Measurements from ENCODE around the gene AOC2. TPM values are rescaled to one million over a fixed set of nuclear protein-coding genes. Genes with fewer than 3 reads are reported as not detected.
A peak's percentile ranks its signal among the peaks of the same experiment; 100 is the strongest.

Gene AOC2
- total and polyA plus RNA-seq, 2 of the 13 experiments (the other 11 are each of a cell fraction or from before 2014, with no cell fraction given) = 1.2 to 3.3 TPM

DNA sequence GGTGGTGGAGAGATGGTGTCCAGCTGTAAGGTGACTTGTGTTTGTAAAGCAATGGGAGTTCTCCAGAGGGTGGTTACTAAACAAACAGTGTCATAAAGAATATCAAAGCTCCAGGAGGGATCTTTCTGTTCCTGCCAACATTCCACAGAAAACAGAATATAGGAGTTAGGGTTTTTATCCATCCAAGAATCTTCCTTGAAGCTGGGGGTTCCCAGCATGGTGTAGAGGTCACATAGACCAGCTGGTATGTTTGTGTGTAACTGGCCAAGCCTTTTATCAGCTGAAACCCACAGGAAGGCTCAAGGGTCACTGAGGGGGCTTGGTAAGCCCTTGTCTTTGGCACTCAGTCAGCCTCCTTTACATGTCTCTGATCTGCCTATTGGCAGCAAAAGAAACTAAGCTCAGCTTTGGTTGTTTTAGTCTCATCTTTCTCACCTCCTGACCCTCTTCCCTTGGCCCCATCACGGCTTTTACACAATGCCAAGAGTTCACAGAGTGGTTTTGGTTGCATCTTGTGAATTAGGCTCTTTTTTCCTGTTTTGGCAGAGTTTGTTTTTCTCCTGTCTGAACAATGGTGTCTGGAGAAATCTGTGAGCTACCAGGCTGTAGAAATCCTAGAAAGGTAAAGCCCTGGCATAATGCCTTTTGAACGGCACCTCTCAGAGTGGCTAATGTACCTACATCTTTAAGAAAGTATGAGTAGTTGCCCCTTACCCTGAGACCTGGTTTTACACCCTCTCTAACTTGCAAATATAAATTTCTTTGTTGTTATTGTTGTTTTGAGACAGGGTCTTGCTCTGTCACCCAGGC is 41.1 kb upstream of the AOC2 start (continued):
- TF ChIP-seq REPIN1 (CRISPR knock-in tag; IDR thresholded peaks at IDR 0.05; ENCODE audit: borderline replicate concordance, low read depth) (peak; percentile 59; the same call in 1 of the 2 replicates), TBX2 (CRISPR knock-in tag; IDR thresholded peaks at IDR 0.05; ENCODE audit: borderline replicate concordance) (peak; percentile 72; the same call in 1 of the 2 replicates), KAT7 (CRISPR knock-in tag; IDR thresholded peaks at IDR 0.05; ENCODE audit: borderline replicate concordance) (no peak), YEATS4 (CRISPR knock-in tag; IDR thresholded peaks at IDR 0.05; ENCODE audit: borderline replicate concordance) (no peak; the same call in 1 of the 2 replicates), ZKSCAN1 (IDR thresholded peaks at IDR 0.05; ENCODE audit: low read length) (peak; percentile 93), ZNF260 (CRISPR knock-in tag; IDR thresholded peaks at IDR 0.05; ENCODE audit: borderline replicate concordance, low read depth) (no peak), MEF2D (CRISPR knock-in tag; IDR thresholded peaks at IDR 0.05) (peak; percentile 57; the same call in 1 of the 2 replicates), ESRRA (CRISPR knock-in tag; IDR thresholded peaks at IDR 0.05; ENCODE audit: low read depth) (peak; percentile 51; the same call in 1 of the 2 replicates), ZNF766 (CRISPR knock-in tag; IDR thresholded peaks at IDR 0.05; ENCODE audit: borderline replicate concordance) (no peak), ZNF605 (CRISPR knock-in tag; IDR thresholded peaks at IDR 0.05) (peak; percentile 67), CBFB (CRISPR knock-in tag; IDR thresholded peaks at IDR 0.05) (no peak)
- TF ChIP-seq, protein P1, sequence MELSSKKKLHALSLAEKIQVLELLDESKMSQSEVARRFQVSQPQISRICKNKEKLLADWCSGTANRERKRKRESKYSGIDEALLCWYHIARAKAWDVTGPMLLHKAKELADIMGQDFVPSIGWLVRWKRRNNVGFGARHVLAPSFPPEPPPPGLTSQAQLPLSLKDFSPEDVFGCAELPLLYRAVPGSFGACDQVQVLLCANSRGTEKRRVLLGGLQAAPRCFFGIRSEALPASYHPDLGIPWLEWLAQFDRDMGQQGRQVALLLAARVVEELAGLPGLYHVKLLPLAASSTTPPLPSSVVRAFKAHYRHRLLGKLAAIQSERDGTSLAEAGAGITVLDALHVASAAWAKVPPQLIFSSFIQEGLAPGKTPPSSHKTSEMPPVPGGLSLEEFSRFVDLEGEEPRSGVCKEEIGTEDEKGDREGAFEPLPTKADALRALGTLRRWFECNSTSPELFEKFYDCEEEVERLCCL (CRISPR knock-in tag; IDR thresholded peaks at IDR 0.05; ENCODE audit: borderline replicate concordance) = no peak
- TF ChIP-seq, protein P2, sequence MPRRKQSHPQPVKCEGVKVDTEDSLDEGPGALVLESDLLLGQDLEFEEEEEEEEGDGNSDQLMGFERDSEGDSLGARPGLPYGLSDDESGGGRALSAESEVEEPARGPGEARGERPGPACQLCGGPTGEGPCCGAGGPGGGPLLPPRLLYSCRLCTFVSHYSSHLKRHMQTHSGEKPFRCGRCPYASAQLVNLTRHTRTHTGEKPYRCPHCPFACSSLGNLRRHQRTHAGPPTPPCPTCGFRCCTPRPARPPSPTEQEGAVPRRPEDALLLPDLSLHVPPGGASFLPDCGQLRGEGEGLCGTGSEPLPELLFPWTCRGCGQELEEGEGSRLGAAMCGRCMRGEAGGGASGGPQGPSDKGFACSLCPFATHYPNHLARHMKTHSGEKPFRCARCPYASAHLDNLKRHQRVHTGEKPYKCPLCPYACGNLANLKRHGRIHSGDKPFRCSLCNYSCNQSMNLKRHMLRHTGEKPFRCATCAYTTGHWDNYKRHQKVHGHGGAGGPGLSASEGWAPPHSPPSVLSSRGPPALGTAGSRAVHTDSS (CRISPR knock-in tag; conservative IDR thresholded peaks at IDR 0.05) = no peak
- TF ChIP-seq, protein P3, sequence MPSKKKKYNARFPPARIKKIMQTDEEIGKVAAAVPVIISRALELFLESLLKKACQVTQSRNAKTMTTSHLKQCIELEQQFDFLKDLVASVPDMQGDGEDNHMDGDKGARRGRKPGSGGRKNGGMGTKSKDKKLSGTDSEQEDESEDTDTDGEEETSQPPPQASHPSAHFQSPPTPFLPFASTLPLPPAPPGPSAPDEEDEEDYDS (CRISPR knock-in tag; IDR thresholded peaks at IDR 0.05) = peak; percentile 21; the same call in 1 of the 2 replicates
- TF ChIP-seq, protein P4, sequence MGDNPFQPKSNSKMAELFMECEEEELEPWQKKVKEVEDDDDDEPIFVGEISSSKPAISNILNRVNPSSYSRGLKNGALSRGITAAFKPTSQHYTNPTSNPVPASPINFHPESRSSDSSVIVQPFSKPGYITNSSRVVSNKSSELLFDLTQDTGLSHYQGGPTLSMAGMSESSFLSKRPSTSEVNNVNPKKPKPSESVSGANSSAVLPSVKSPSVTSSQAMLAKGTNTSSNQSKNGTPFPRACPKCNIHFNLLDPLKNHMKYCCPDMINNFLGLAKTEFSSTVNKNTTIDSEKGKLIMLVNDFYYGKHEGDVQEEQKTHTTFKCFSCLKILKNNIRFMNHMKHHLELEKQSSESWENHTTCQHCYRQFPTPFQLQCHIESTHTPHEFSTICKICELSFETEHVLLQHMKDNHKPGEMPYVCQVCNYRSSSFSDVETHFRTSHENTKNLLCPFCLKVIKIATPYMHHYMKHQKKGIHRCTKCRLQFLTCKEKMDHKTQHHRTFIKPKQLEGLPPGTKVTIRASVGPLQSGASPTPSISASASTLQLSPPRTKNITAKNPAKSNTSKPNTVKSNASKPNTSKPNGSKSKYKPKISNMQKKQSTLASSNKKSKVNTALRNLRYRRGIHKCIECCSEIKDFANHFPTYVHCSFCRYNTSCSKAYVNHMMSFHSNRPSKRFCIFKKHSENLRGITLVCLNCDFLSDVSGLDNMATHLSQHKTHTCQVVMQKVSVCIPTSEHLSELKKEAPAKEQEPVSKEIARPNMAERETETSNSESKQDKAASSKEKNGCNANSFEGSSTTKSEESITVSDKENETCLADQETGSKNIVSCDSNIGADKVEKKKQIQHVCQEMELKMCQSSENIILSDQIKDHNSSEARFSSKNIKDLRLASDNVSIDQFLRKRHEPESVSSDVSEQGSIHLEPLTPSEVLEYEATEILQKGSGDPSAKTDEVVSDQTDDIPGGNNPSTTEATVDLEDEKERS (CRISPR knock-in tag; IDR thresholded peaks at IDR 0.05) = 0 out of 2 replicates have a peak, but pooled peaks have one; percentile 60
- TF ChIP-seq, protein P5, sequence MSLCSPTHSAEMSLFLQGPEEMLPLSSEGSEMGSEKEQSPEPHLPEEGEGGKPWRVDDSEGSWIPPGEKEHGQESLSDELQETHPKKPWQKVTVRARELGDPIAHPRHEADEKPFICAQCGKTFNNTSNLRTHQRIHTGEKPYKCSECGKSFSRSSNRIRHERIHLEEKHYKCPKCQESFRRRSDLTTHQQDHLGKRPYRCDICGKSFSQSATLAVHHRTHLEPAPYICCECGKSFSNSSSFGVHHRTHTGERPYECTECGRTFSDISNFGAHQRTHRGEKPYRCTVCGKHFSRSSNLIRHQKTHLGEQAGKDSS (CRISPR knock-in tag; IDR thresholded peaks at IDR 0.05; ENCODE audit: borderline replicate concordance, low read depth) = no peak
- TF ChIP-seq, protein P6, sequence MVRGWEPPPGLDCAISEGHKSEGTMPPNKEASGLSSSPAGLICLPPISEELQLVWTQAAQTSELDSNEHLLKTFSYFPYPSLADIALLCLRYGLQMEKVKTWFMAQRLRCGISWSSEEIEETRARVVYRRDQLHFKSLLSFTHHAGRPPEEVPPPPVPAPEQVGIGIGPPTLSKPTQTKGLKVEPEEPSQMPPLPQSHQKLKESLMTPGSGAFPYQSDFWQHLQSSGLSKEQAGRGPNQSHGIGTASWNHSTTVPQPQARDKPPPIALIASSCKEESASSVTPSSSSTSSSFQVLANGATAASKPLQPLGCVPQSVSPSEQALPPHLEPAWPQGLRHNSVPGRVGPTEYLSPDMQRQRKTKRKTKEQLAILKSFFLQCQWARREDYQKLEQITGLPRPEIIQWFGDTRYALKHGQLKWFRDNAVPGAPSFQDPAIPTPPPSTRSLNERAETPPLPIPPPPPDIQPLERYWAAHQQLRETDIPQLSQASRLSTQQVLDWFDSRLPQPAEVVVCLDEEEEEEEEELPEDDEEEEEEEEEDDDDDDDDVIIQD (CRISPR knock-in tag; IDR thresholded peaks at IDR 0.05; ENCODE audit: low read depth) = no peak
- TF ChIP-seq, protein P7, sequence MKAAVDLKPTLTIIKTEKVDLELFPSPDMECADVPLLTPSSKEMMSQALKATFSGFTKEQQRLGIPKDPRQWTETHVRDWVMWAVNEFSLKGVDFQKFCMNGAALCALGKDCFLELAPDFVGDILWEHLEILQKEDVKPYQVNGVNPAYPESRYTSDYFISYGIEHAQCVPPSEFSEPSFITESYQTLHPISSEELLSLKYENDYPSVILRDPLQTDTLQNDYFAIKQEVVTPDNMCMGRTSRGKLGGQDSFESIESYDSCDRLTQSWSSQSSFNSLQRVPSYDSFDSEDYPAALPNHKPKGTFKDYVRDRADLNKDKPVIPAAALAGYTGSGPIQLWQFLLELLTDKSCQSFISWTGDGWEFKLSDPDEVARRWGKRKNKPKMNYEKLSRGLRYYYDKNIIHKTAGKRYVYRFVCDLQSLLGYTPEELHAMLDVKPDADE (CRISPR knock-in tag; IDR thresholded peaks at IDR 0.05) = no peak

Data from HepG2 (cell line).